ENCODE measurements around the gene MSRB2.

The MSRB2 gene

DNA sequence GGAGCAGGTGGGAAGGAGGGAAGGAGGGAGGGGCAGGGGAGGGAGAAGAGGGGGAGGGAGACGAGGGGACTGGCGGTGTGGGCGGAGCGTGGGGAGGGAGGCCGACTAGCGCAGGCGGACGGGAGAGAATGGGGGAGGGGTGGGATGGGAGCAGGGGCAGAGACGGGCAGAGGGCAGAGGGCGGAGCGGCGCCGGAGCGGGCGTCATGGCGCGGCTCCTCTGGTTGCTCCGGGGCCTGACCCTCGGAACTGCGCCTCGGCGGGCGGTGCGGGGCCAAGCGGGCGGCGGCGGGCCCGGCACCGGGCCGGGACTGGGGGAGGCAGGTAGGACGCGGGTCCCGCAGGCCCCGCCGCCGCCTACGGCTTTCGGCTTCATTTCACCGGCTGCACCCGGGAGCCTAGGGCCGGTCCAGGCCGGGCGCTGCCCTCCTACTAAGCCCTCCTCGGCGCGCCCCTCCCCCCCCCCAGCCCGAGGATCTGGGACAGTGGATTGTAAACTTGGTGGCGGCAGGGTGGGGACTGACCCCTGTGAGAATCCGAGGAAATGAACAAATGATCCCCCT is at the start of gene MSRB2:
Gene MSRB2 (plus strand): TSS at position 176 of the 562 bp plus-strand sequence. CDS start 30 bp downstream, at position 206.
- H3K9ac ChIP-seq (ENCODE audit: low read length): peak within 1 kb of the TSS; percentile 91
- TF ChIP-seq, protein P1, sequence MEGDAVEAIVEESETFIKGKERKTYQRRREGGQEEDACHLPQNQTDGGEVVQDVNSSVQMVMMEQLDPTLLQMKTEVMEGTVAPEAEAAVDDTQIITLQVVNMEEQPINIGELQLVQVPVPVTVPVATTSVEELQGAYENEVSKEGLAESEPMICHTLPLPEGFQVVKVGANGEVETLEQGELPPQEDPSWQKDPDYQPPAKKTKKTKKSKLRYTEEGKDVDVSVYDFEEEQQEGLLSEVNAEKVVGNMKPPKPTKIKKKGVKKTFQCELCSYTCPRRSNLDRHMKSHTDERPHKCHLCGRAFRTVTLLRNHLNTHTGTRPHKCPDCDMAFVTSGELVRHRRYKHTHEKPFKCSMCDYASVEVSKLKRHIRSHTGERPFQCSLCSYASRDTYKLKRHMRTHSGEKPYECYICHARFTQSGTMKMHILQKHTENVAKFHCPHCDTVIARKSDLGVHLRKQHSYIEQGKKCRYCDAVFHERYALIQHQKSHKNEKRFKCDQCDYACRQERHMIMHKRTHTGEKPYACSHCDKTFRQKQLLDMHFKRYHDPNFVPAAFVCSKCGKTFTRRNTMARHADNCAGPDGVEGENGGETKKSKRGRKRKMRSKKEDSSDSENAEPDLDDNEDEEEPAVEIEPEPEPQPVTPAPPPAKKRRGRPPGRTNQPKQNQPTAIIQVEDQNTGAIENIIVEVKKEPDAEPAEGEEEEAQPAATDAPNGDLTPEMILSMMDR (IDR thresholded peaks at IDR 0.05; ENCODE audit: low read length): no peak
- no peak for TF ChIP-seq EZH2 (IDR thresholded peaks at IDR 0.05; ENCODE audit: borderline replicate concordance, low read length)
- H4K20me1 ChIP-seq (ENCODE audit: insufficient read depth, low read length): no peaks in the 10 kb centered on the region
- peak within 1 kb of the TSS; percentile 92 for H3K4me2 ChIP-seq (ENCODE audit: low read length)
- H3K9me3 ChIP-seq (ENCODE audit: low read length): no peaks in the 10 kb centered on the region
- H3K4me3 ChIP-seq (ENCODE audit: low read depth, low read length, poor library complexity, severe bottlenecking): peak within 1 kb of the TSS; percentile 87
- H2AFZ ChIP-seq (ENCODE audit: low read length): 0 out of 2 replicates have a peak within 1 kb of the TSS, but pooled peaks have one; percentile 60
- H3F3A ChIP-seq (ENCODE audit: insufficient read depth, low read length): peaks cover 6% of the 10 kb centered on the region; the same call in 1 of the 2 replicates
- no peaks in the 10 kb centered on the region for H3K9me2 ChIP-seq (ENCODE audit: low read depth, low read length)
- H3K4me1 ChIP-seq (ENCODE audit: insufficient read depth, low read length, severe bottlenecking): peaks cover 12% of the 10 kb centered on the region
- no peaks in the 10 kb centered on the region; the same call in 1 of the 2 replicates for H3K36me3 ChIP-seq (ENCODE audit: insufficient read depth, low read length)
- no peaks in the 10 kb centered on the region for H3K27me3 ChIP-seq (ENCODE audit: insufficient read depth, low read length)
- no peak within 1 kb of the TSS for H3K27ac ChIP-seq (ENCODE audit: low read depth, low read length, poor library complexity, severe bottlenecking)
- H3K79me2 ChIP-seq (ENCODE audit: insufficient read depth, low read length): no peaks in the 10 kb centered on the region

DNA sequence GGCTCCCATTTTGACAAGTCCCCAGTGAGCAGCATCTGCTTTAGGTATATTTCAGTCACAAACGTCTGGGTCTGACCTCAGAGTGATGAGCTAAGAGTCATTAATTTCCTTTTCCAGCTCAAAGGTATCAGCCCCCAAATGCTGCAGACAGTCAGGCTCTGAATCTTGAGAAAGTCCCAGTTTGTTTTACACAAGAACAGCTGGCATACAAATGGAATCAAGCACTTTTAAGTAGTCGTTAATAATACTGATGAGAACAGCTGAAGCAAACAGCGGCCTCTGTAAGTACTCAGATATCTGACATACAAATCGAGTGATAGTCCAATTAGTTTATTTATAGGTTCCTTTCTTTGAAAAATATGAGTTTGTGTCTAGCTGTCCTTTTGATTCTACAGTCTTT is 49.4 kb upstream of the MSRB2 start:
- TF ChIP-seq, protein P1 (IDR thresholded peaks at IDR 0.05; ENCODE audit: low read length): no peak
- no peak for TF ChIP-seq EZH2 (IDR thresholded peaks at IDR 0.05; ENCODE audit: borderline replicate concordance, low read length)
- no peak overlapping the region for H3K27ac ChIP-seq (ENCODE audit: low read depth, low read length, poor library complexity, severe bottlenecking)

DNA sequence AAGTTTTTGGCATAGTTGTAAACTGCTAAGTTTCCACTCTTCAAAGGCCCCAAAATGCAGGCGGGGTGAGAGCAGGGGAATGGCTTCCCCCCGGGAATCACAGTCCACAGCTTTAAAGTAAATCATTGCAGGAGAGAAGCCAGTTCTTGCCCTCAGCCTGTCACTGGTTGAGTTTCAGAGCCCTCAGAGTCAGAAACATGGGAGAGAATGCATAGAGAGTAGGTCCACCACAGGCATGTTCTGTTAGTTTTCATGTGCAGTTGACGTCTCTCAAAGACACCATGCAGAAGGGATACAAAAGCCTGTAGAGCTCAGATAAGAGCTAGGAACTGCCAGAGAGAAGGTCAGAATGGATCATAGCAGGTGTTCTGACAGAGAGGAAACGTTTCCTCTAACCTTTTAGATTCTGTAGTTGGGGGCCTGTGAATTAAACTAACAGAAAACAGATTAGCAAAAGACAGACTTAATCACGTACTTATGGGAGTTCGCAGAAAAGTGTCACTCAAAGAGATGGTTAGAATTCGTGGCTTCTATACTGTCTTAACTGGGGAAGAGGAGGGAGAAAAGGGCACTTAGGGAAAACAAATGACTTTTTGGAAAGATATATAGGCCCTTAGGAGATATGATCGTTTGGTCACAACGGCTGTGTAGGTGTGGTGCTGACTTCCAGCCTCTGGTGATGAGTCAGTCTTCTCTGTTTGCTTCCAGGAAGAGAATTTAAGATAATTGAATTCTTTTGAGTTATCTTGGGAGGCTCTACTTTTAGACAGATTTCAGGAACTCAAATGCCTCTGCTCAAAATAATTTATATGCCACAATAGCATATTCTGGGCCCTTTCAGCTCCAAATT is 48.0 kb upstream of the MSRB2 start:
- Histone ChIP-seq H3K27ac (ENCODE audit: low read depth, low read length, poor library complexity, severe bottlenecking) (no peak overlapping the region), H4K20me1 (ENCODE audit: insufficient read depth, low read length) (no peaks in the 10 kb centered on the region), H3K9ac (ENCODE audit: low read length) (no peak overlapping the region), H3K9me2 (ENCODE audit: low read depth, low read length) (no peaks in the 10 kb centered on the region), H3K79me2 (ENCODE audit: insufficient read depth, low read length) (no peaks in the 10 kb centered on the region), H2AFZ (ENCODE audit: low read length) (no peak overlapping the region), H3K27me3 (ENCODE audit: insufficient read depth, low read length) (peaks cover 3% of the 10 kb centered on the region; the same call in 1 of the 2 replicates), H3K36me3 (ENCODE audit: insufficient read depth, low read length) (no peaks in the 10 kb centered on the region), H3K4me2 (ENCODE audit: low read length) (no peak overlapping the region), H3K4me1 (ENCODE audit: insufficient read depth, low read length, severe bottlenecking) (no peaks in the 10 kb centered on the region), H3K4me3 (ENCODE audit: low read depth, low read length, poor library complexity, severe bottlenecking) (no peak overlapping the region), H3F3A (ENCODE audit: insufficient read depth, low read length) (no peaks in the 10 kb centered on the region), H3K9me3 (ENCODE audit: low read length) (no peaks in the 10 kb centered on the region)
- no peak for TF ChIP-seq EZH2 (IDR thresholded peaks at IDR 0.05; ENCODE audit: borderline replicate concordance, low read length)
- TF ChIP-seq, protein P1 (IDR thresholded peaks at IDR 0.05; ENCODE audit: low read length): no peak

More for the DNA sequence above, 49.4 kb upstream of the MSRB2 start:
- H3K4me3 ChIP-seq (ENCODE audit: low read depth, low read length, poor library complexity, severe bottlenecking): no peak overlapping the region
- H3K4me2 ChIP-seq (ENCODE audit: low read length): no peak overlapping the region
- no peaks in the 10 kb centered on the region for H3K36me3 ChIP-seq (ENCODE audit: insufficient read depth, low read length)
- H3K9me2 ChIP-seq (ENCODE audit: low read depth, low read length): no peaks in the 10 kb centered on the region
- H4K20me1 ChIP-seq (ENCODE audit: insufficient read depth, low read length): no peaks in the 10 kb centered on the region
- no peaks in the 10 kb centered on the region for H3K4me1 ChIP-seq (ENCODE audit: insufficient read depth, low read length, severe bottlenecking)
- H3K9ac ChIP-seq (ENCODE audit: low read length): no peak overlapping the region
- no peaks in the 10 kb centered on the region for H3F3A ChIP-seq (ENCODE audit: insufficient read depth, low read length)
- no peak overlapping the region for H2AFZ ChIP-seq (ENCODE audit: low read length)
- H3K79me2 ChIP-seq (ENCODE audit: insufficient read depth, low read length): no peaks in the 10 kb centered on the region
- H3K27me3 ChIP-seq (ENCODE audit: insufficient read depth, low read length): no peaks in the 10 kb centered on the region
- H3K9me3 ChIP-seq (ENCODE audit: low read length): no peaks in the 10 kb centered on the region

Measured in OCI-LY1 (cell line).